Measurements from ENCODE around the gene SH3TC1. TPM values are rescaled to one million over a fixed set of nuclear protein-coding genes. Genes with fewer than 3 reads are reported as not detected.

The SH3TC1 gene
- total and polyA plus RNA-seq, 2 of the 13 experiments (the other 11 are each of a cell fraction or from before 2014, with no cell fraction given) = 14.9 to 21.8 TPM

- TF ChIP-seq CEBPG (CRISPR knock-in tag; IDR thresholded peaks at IDR 0.05) = peak; percentile 99
- TF ChIP-seq ZNF234 (CRISPR knock-in tag; conservative IDR thresholded peaks at IDR 0.05) = 0 out of 2 replicates have a peak, but pooled peaks have one; percentile 50
- TF ChIP-seq ATAD3A (CRISPR knock-in tag; IDR thresholded peaks at IDR 0.05) = no peak
- TF ChIP-seq NRL (CRISPR knock-in tag; IDR thresholded peaks at IDR 0.05; ENCODE audit: borderline replicate concordance) = no peak; the same call in 1 of the 2 replicates
- TF ChIP-seq ZNF44 (CRISPR knock-in tag; IDR thresholded peaks at IDR 0.05) = no peak
- no peak for TF ChIP-seq ZNF382 (CRISPR knock-in tag; IDR thresholded peaks at IDR 0.05; ENCODE audit: borderline replicate concordance)
- TF ChIP-seq ATF7-NPFF (CRISPR knock-in tag; IDR thresholded peaks at IDR 0.05; ENCODE audit: low read depth) = peak; percentile 81; the same call in 1 of the 2 replicates
- TF ChIP-seq ZNF264 (CRISPR knock-in tag; IDR thresholded peaks at IDR 0.05) = no peak
- TF ChIP-seq ELK4 (CRISPR knock-in tag; IDR thresholded peaks at IDR 0.05; ENCODE audit: borderline replicate concordance) = no peak
- TF ChIP-seq ZNF615 (CRISPR knock-in tag; IDR thresholded peaks at IDR 0.05; ENCODE audit: borderline replicate concordance) = no peak
- TF ChIP-seq ZFAT (CRISPR knock-in tag; conservative IDR thresholded peaks at IDR 0.05) = no peak
- TF ChIP-seq ZBTB1 (CRISPR knock-in tag; IDR thresholded peaks at IDR 0.05; ENCODE audit: borderline replicate concordance) = no peak
- peak; percentile 21; the same call in 1 of the 2 replicates for TF ChIP-seq ZNF580 (CRISPR knock-in tag; IDR thresholded peaks at IDR 0.05; ENCODE audit: borderline replicate concordance, low read depth)
- no peak for TF ChIP-seq MBD4 (IDR thresholded peaks at IDR 0.05; ENCODE audit: borderline replicate concordance, low read length)
- TF ChIP-seq ZNF605 (CRISPR knock-in tag; IDR thresholded peaks at IDR 0.05) = peak; percentile 49; the same call in 1 of the 2 replicates
- no peak for TF ChIP-seq NFE2 (CRISPR knock-in tag; IDR thresholded peaks at IDR 0.05)
- no peak for TF ChIP-seq ZEB1 (IDR thresholded peaks at IDR 0.05; ENCODE audit: insufficient replicate concordance, low read depth)
- TF ChIP-seq BRF2 (CRISPR knock-in tag; IDR thresholded peaks at IDR 0.05) = no peak
- TF ChIP-seq ZNF788 (CRISPR knock-in tag; IDR thresholded peaks at IDR 0.05; ENCODE audit: borderline replicate concordance) = peak; percentile 64; the same call in 1 of the 2 replicates
- no peak for TF ChIP-seq ZNF326 (CRISPR knock-in tag; IDR thresholded peaks at IDR 0.05; ENCODE audit: borderline replicate concordance)
- no peak for TF ChIP-seq TCF7 (IDR thresholded peaks at IDR 0.05; ENCODE audit: low read depth)
- no peak for TF ChIP-seq SOX13 (IDR thresholded peaks at IDR 0.05)
- peak in 1 of 2 experiments; percentile 5; a peak in 1 of 4 replicates for TF ChIP-seq SOX13 (CRISPR knock-in tag; conservative IDR thresholded peaks at IDR 0.05 in 1 of 2, IDR thresholded peaks at IDR 0.05 in 1 of 2)
- no peak for TF ChIP-seq LCORL (IDR thresholded peaks at IDR 0.05)
- TF ChIP-seq LCORL (CRISPR knock-in tag; IDR thresholded peaks at IDR 0.05) = no peak
- TF ChIP-seq NFKBIZ (CRISPR knock-in tag; IDR thresholded peaks at IDR 0.05) = no peak
- TF ChIP-seq ARNTL (CRISPR knock-in tag; IDR thresholded peaks at IDR 0.05) = no peak
- 0 out of 2 replicates have a peak, but pooled peaks have one; percentile 11 for TF ChIP-seq ZNF350 (CRISPR knock-in tag; IDR thresholded peaks at IDR 0.05; ENCODE audit: borderline replicate concordance, low read depth)
- no peak for TF ChIP-seq SRSF9 (IDR thresholded peaks at IDR 0.05; ENCODE audit: borderline replicate concordance, insufficient read depth, low read depth, low read length, poor library complexity, severe bottlenecking)
- no peak for TF ChIP-seq MYNN (CRISPR knock-in tag; IDR thresholded peaks at IDR 0.05; ENCODE audit: low read depth)
Observed at GRCh38 chr4:8158710-8159536, 40.2 kb upstream of the SH3TC1 start, which contains the start of gene ABLIM2 (continued).

Measured in HepG2 (cell line).